Stimulated activated CD8-positive, alpha-beta memory T cell treated with anti-CD3 and anti-CD28 coated beads, Interleukin-12 subunit alpha, Interleukin-12 subunit beta, amount 100 ng/mL, for 24 hours (primary cell): ENCODE results near the gene ITGA2.
A peak's percentile ranks its signal among the peaks of the same experiment; 100 is the strongest.

Source experiments
- DNase-seq: peaks from one replicate; pipeline ENCODE4 v3.0.0-alpha.2; 2020; ENCODE audit errors: extremely low read depth

ITGA2 gene

GRCh38 chr5:53059281-53059680 lies 70.1 kb downstream of the ITGA2 start:
- DNase-seq: no peak

- no peak for DNase-seq
Measured at GRCh38 chr5:53063176-53063575, 74.0 kb downstream of the ITGA2 start.

- DNase-seq: no peak
Measured at GRCh38 chr5:53063791-53064190, 74.6 kb downstream of the ITGA2 start.

- DNase-seq: no peak
Measured at GRCh38 chr5:53066088-53066487, 76.9 kb downstream of the ITGA2 start.

GRCh38 chr5:53067641-53068040 lies 78.5 kb downstream of the ITGA2 start:
- DNase-seq: no peak

- DNase-seq: no peak
Measured at GRCh38 chr5:53068291-53068836, 79.2 kb downstream of the ITGA2 start.

- DNase-seq: peak; percentile 16
Measured at GRCh38 chr5:53069626-53070025, 80.5 kb downstream of the ITGA2 start.

GRCh38 chr5:53071298-53071697 lies 82.1 kb downstream of the ITGA2 start:
- DNase-seq: no peak

GRCh38 chr5:53071738-53072137 lies 82.6 kb downstream of the ITGA2 start:
- DNase-seq: no peak

GRCh38 chr5:53073348-53073747 lies 84.2 kb downstream of the ITGA2 start:
- no peak for DNase-seq

- DNase-seq: no peak
Measured at GRCh38 chr5:53076014-53076583, 86.9 kb downstream of the ITGA2 start.

GRCh38 chr5:53080271-53080670 lies 91.1 kb downstream of the ITGA2 start:
- no peak for DNase-seq

GRCh38 chr5:53083927-53084326 lies 94.8 kb downstream of the ITGA2 start:
- no peak for DNase-seq

GRCh38 chr5:53084546-53085255 lies 95.5 kb downstream of the ITGA2 start:
- DNase-seq: no peak

- DNase-seq: no peak
Measured at GRCh38 chr5:53087171-53087570, 98.0 kb downstream of the ITGA2 start.

- DNase-seq: no peak
Measured at GRCh38 chr5:53087621-53088121, 98.5 kb downstream of the ITGA2 start.

GRCh38 chr5:53089481-53089991 lies 100.4 kb downstream of the ITGA2 start:
- no peak for DNase-seq

GRCh38 chr5:53090229-53090628 lies 101.1 kb downstream of the ITGA2 start:
- DNase-seq: no peak

- no peak for DNase-seq
Measured at GRCh38 chr5:53091289-53091688, 102.1 kb downstream of the ITGA2 start.

- DNase-seq: no peak
Measured at GRCh38 chr5:53092242-53092641, 103.1 kb downstream of the ITGA2 start.

- DNase-seq: no peak
Measured at GRCh38 chr5:53095217-53095616, 106.1 kb downstream of the ITGA2 start.

- DNase-seq: peak; percentile 23
Measured at GRCh38 chr5:53095931-53096525, 106.9 kb downstream of the ITGA2 start.

GRCh38 chr5:53099546-53099945 lies 110.4 kb downstream of the ITGA2 start:
- no peak for DNase-seq
